Common myeloid progenitor, CD34-positive (primary cell): Measurements from ENCODE around the gene AUP1.

Experiments
- CTCF ChIA-PET: fragments of 350-600 bp; sonication (Branson Sonifier 250); formaldehyde crosslinking; loops from one replicate; lab custom pipeline; 2021; ENCODE audit warnings: antibody characterized with exemption; lab: Charles Lee
- POLR2A ChIA-PET: fragments of 350-600 bp; sonication (Branson Sonifier 250); formaldehyde crosslinking; loops from one replicate; lab custom pipeline; 2021; ENCODE audit warnings: antibody characterized with exemption; lab: Charles Lee
- DNase-seq, 3 donors: peaks; one replicate each; pipeline versions ENCODE4 v3.0.0 to v3.0.0-alpha.2; 2013
- H3K27ac ChIP-seq, 2 experiments: 1 replicate in 1 of 2; 2 replicates in 1 of 2; pipeline ENCODE4 v1.7.0; 2013; ENCODE audit warnings: inconsistent platforms in 2 of 2, low read length in 2 of 2, mild to moderate bottlenecking in 2 of 2, low read depth in 1 of 2, moderate library complexity in 1 of 2; ENCODE audit not compliant: severe bottlenecking in 2 of 2, insufficient read depth in 1 of 2, poor library complexity in 1 of 2
- H3K27me3 ChIP-seq, 5 experiments: replicated peaks in 2 of 5; 1 replicate in 3 of 5; 2 replicates in 2 of 5; pipeline versions ENCODE4 v1.6.1 to v1.7.0; 2013; ENCODE audit warnings: low read length in 4 of 5, mild to moderate bottlenecking in 2 of 5, moderate library complexity in 2 of 5, inconsistent platforms in 1 of 5; ENCODE audit not compliant: insufficient read depth in 5 of 5, control insufficient read depth in 4 of 5
- H3K36me3 ChIP-seq, 4 experiments: 1 replicate in 2 of 4; 2 replicates in 2 of 4; pipeline versions ENCODE4 v1.6.1 to v1.7.0; 2013; ENCODE audit warnings: low read length in 3 of 4, control low read depth in 1 of 4, mild to moderate bottlenecking in 1 of 4; ENCODE audit not compliant: control insufficient read depth in 4 of 4, insufficient read depth in 4 of 4
- H3K4me1 ChIP-seq, 4 experiments: 1 replicate in 3 of 4; 2 replicates in 1 of 4; pipeline versions ENCODE4 v1.6.1 to v1.7.1; 2013; ENCODE audit warnings: low read length in 3 of 4, mild to moderate bottlenecking in 3 of 4, control low read depth in 1 of 4, inconsistent platforms in 1 of 4, moderate library complexity in 1 of 4; ENCODE audit not compliant: control insufficient read depth in 4 of 4, insufficient read depth in 4 of 4; ENCODE audit errors: control extremely low read depth in 1 of 4
- H3K4me3 ChIP-seq, 7 experiments: 1 replicate in 4 of 7; 2 replicates in 3 of 7; pipeline versions ENCODE4 v1.5.1 to v1.7.0; 2013; ENCODE audit warnings: mild to moderate bottlenecking in 7 of 7, low read length in 6 of 7, moderate library complexity in 6 of 7, inconsistent platforms in 2 of 7, low read depth in 2 of 7, control low read depth in 1 of 7; ENCODE audit not compliant: insufficient read depth in 4 of 7, control insufficient read depth in 1 of 7; ENCODE audit errors: extremely low read depth in 1 of 7
- H3K9me3 ChIP-seq, 5 experiments: 1 replicate in 4 of 5; 2 replicates in 1 of 5; pipeline versions ENCODE4 v1.6.1 to v1.7.1; 2013; ENCODE audit warnings: low read length in 4 of 5, mild to moderate bottlenecking in 2 of 5, inconsistent platforms in 1 of 5, low read depth in 1 of 5, moderate library complexity in 1 of 5; ENCODE audit not compliant: control insufficient read depth in 4 of 5, insufficient read depth in 2 of 5; ENCODE audit errors: control extremely low read depth in 1 of 5
- WGBS: methylation state at CpG from one replicate; pipeline ENCODE4 v1.1.5; 2013; ENCODE audit not compliant: insufficient coverage; 5-methylcytosine and 5-hydroxymethylcytosine counted together

AUP1 gene

DNA sequence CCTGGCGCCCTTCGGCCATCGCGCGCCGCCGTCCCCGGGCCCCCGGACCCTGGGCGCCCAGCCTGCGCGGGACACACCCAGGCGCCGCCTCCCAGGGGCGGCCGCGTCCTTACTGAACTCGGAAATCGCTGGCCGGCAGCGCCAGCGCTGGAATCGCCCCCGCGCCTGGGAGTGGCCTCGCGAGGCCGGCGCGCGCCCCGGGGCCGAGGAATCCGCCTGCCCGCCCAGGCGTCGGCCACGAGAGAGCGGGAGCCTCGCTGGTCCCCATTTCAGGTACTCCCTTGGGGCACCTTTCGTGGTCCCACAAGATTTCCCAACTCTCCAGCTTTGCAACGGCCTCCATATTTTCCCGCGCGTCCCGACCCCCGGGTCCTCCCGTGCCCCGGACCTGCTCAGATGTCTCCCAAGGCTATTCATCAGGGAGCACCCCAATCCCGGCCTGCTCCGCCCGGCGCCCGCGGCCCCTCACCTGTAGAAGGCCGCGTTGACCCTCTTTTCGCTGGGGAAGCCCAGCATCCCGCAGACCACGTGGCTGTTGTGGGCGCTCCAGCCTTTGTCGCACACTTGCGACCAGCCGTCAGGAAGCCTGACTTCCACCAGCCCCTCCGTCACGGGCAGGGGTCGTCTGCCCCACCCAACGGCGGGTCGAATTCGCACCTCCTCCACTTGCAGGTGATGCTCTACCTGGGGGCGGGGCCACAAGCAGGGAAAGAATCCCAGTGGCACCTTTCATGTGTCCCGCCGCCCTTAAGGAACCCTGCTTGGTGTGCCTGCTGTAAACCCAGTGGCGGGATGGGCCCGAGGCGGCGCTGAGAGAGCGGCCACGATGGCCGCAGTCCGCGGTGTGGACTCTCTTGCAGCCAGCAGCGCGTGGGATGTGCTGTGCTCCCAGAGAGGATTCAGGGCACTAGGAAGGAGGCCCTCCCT, 19.7 kb upstream of the AUP1 start:
- POLR2A ChIA-PET: no interaction called here
- CTCF ChIA-PET: interaction anchor here (0.9 to 3.4 kb wide), 9 partner anchors 10 to 66 kb away, joined by 3 to 22 read pairs (median 3); partner anchors contain the start of genes CCDC142 and TTC31
- Histone ChIP-seq H3K27me3 (no peaks in the 10 kb centered on the region), H3K9me3 (no peaks in the 10 kb centered on the region), H3K27ac (peak overlapping the region in 1 of 2 experiments; percentile 59), H3K36me3 (peaks cover 0 to 3% (median 0%) of the 10 kb centered on the region in 4 experiments), H3K4me3 (peak overlapping the region; percentile 67 to 89 (median 76)), H3K4me1 (peaks cover 6 to 57% (median 41%) of the 10 kb centered on the region in 4 experiments)
- under 1% methylated on average over 82 of the region's 85 CpGs for WGBS
- peak in 1 of 3 donors; percentile 37 for DNase-seq

- H3K36me3 ChIP-seq: peaks cover 0 to 3% (median 0%) of the 10 kb centered on the region in 4 experiments
- peak overlapping the region; percentile 67 to 89 (median 76) for H3K4me3 ChIP-seq
- no peak for DNase-seq
- CTCF ChIA-PET: interaction anchor here (0.9 to 1.7 kb wide), 8 partner anchors 10 to 73 kb away, joined by 3 to 5 read pairs (median 3); partner anchors contain the start of genes CCDC142 and TTC31
- 32% methylated on average over 26 of the region's 26 CpGs for WGBS
- peak overlapping the region in 1 of 2 experiments; percentile 59 for H3K27ac ChIP-seq
- no peaks in the 10 kb centered on the region for H3K9me3 ChIP-seq
- POLR2A ChIA-PET: no interaction called here
- peaks cover 6 to 49% (median 35%) of the 10 kb centered on the region in 4 experiments for H3K4me1 ChIP-seq
- no peaks in the 10 kb centered on the region for H3K27me3 ChIP-seq
Measured at GRCh38 chr2:74548285-74548899, 18.9 kb upstream of the AUP1 start.

DNA sequence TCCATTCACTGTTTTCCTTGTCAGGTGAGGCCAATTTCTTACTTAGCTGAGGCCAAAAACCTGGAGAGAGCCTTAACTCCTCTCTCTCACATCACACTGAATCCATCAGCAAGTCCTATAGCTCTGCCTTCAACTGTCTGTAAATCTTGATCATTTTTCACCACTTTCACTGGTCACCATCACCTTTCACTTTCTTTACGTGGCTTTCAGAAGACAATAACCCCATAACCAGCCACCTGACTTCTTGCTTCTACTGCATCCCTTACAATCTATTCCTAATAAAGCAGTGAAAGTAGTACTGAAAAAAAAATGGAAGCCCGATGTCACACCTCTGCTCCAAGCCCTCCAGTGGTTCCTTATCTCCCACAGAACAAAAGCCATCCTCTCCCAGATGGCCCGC, 16.5 kb upstream of the AUP1 start:
- H3K4me1 ChIP-seq: peaks cover 6 to 39% (median 22%) of the 10 kb centered on the region in 4 experiments
- no peak overlapping the region for H3K27ac ChIP-seq
- 97% methylated on average over 3 of the region's 3 CpGs for WGBS
- no peaks in the 10 kb centered on the region for H3K36me3 ChIP-seq
- H3K27me3 ChIP-seq: no peaks in the 10 kb centered on the region
- CTCF ChIA-PET: interaction anchor here (1.1 to 5.1 kb wide), 5 partner anchors 12 to 63 kb away, joined by 4 to 50 read pairs (median 6); partner anchors contain the start of genes CCDC142 and TTC31
- no peaks in the 10 kb centered on the region for H3K9me3 ChIP-seq
- POLR2A ChIA-PET: no interaction called here
- no peak for DNase-seq
- H3K4me3 ChIP-seq: no peak overlapping the region

GRCh38 chr2:74544634-74545033, 15.1 kb upstream of the AUP1 start:
- no peak for DNase-seq
- CTCF ChIA-PET: interaction anchor here (0.8 to 5.1 kb wide), 9 partner anchors 10 to 62 kb away, joined by 3 to 50 read pairs (median 3); partner anchors contain the start of genes CCDC142 and TTC31

GRCh38 chr2:74542978-74543377, 13.5 kb upstream of the AUP1 start:
- Histone ChIP-seq H3K9me3 (no peaks in the 10 kb centered on the region), H3K4me3 (no peak overlapping the region), H3K27me3 (no peaks in the 10 kb centered on the region), H3K27ac (no peak overlapping the region), H3K4me1 (peaks cover 18 to 35% (median 22%) of the 10 kb centered on the region in 4 experiments), H3K36me3 (no peaks in the 10 kb centered on the region)
- CTCF ChIA-PET: interaction anchor here (0.6 to 5.1 kb wide), 5 partner anchors 8 to 45 kb away, joined by 3 to 50 read pairs (median 4); no protein-coding TSS in a partner anchor
- 86% methylated on average over 1 of the region's 1 CpG for WGBS
- POLR2A ChIA-PET: no interaction called here
- DNase-seq: no peak

More at GRCh38 chr2:74544634-74545033, 15.1 kb upstream of the AUP1 start:
- Histone ChIP-seq H3K4me1 (peaks cover 6 to 34% (median 19%) of the 10 kb centered on the region in 4 experiments), H3K36me3 (no peaks in the 10 kb centered on the region), H3K9me3 (no peaks in the 10 kb centered on the region), H3K27me3 (no peaks in the 10 kb centered on the region), H3K27ac (no peak overlapping the region), H3K4me3 (no peak overlapping the region)
- 90% methylated on average over 3 of the region's 3 CpGs for WGBS
- POLR2A ChIA-PET: no interaction called here

DNA sequence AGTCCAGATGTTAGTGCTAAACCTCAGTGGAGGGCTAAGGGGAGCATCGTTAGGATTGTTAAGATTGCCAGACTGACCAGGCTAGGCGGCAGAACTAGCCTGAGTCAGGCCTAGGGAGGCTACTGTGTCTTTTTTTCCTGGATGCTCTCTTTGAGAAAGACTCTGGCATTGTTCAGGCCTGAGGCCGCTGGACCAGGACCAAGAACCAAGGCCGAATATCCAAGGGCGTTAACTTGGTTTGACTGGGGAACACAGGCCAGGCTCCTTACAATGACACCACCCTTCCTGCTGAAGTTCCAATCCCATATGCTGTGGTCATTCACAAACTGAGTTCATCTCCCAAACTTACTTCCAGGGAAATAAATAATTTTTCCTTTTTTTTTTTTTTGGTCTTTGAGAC, 10.8 kb upstream of the AUP1 start:
- POLR2A ChIA-PET: no interaction called here
- CTCF ChIA-PET: interaction anchor here (1.0 to 13.7 kb wide), 6 partner anchors 10 to 46 kb away, joined by 3 to 210 read pairs (median 5); no protein-coding TSS in a partner anchor
- no peak for DNase-seq

More for the DNA sequence above, 10.8 kb upstream of the AUP1 start:
- Histone ChIP-seq H3K4me3 (no peak overlapping the region), H3K4me1 (peaks cover 19 to 46% (median 24%) of the 10 kb centered on the region in 4 experiments), H3K9me3 (no peaks in the 10 kb centered on the region), H3K36me3 (peaks cover 0 to 3% (median 0%) of the 10 kb centered on the region in 4 experiments), H3K27ac (no peak overlapping the region), H3K27me3 (no peaks in the 10 kb centered on the region)
- 100% methylated on average over 5 of the region's 5 CpGs for WGBS
